HG03095 (cell line): Measurements from ENCODE around the gene GPC1.
"Not testable (repeated sequence)": the region's sequence is repeated elsewhere in the genome, so short reads cannot be mapped to it uniquely, and the experiment has no call there.

ENCODE experiments used
- ATAC-seq: cut with Tn5 transposase; IDR thresholded peaks from one replicate; pipeline ENCODE4 v1.9.1; 2021; ENCODE audit warnings: moderate library complexity; ENCODE audit not compliant: unreplicated experiment

Gene GPC1

GRCh38 chr2:240494194-240494793 lies 58.8 kb downstream of the GPC1 start:
- ATAC-seq: no peak

DNA sequence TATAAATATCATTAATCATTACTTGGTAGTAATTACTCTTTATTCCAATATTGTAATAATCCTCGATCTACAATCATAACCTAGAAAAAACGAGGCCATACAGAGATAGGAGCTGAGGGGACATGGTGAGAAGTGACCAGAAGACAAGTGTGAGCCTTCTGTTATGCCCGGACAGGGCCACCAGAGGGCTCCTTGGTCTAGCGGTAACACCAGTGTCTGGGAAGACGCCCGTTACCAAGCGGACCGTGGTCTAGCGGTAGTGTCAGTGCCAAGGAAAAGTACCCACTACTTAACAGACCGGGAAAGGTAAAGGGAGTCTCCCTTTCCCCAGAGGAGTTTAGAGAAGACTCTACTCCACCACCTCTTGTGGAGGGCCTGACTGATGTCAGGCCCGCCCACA lies 59.5 kb downstream of the GPC1 start:
- ATAC-seq: not testable (repeated sequence)

- not testable (repeated sequence) for ATAC-seq
These were observed 61.6 kb downstream of the GPC1 start for GRCh38 chr2:240497082-240497481.

DNA sequence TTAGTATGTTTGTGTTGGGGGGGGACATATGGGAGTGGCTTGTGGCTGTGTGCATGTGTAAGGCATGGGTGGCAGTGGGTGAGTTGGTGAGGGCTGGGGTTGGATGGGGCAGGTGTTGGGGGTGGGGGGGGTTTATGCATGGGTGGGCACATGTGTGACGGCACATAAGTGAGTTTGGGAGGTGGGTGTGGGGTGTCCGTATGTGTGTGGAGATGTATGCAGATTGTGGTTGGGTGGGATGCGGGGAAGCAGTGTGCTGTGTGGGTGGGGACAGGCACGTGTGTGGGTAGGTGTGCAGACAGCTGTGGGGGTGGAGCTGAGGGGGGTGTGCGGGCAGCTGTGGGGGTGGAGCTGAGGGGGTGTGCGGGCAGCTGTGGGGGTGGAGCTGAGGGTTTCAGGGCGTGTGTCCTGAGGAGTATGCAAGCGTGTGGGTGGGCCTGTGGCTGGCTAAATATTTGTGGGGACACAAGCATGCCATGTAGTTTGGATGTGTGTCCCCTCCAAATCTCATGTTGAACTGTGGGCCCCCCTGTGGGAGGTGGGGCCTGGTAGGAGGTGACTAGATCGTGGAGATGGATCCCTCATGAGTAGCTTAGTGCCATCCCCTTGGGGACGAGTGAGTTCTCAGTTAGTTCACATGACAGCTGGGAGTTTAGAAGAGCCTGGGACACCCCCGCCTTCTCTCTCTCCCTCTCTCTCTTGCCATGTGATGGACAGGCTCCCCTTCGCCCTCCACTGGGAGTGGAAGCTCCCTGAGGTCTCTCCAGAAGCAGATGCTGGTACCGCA lies 62.9 kb downstream of the GPC1 start:
- no peak for ATAC-seq

GRCh38 chr2:240498958-240499260 lies 63.4 kb downstream of the GPC1 start:
- ATAC-seq: no peak

DNA sequence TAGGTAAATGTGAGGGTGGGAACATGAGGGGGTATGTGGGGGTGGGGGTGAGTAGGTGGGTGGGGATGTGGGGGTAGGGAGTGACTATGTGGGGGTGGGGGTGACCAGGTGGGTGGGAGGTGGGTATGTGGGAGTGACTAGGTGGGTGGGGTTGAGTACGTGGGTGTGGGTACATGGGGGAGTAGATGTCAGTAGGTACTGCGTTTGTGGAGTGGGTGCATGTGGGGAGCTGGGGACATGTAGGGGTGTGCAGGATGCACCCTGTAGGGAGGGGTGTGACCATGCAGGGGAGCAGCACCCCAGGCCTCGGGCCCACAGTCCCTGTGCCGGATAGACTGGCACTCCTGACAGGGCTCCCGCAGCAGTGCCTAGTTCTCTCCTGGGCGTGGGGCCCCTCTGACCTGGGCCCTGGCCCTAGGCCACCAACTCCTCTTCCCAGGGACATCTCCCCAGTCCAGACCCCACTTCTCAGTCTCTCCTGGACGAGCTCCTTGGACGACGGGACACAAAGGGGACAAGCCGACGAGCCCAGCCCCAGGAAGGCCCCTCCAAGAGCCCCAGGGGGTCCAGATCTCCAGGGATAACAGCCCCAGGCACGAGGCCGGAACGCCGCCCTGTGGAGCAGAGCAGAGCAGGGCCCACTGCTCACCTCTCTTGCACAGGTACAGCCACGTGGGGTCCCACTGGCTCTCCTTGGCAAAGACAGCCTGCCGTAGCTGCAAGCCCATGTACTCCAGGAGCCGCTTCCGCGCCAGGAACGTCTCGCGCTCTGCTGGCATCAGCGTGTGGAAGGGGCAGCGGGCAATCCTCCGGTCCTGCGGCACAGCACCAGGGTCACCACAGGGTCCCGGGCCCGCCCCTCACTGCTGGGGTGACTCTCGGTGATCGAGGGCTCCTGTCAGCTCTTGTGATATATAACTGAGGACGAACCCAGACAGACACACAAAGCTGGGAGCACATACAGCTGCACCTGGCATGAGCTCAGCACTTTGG lies 64.1 kb downstream of the GPC1 start:
- no peak for ATAC-seq

DNA sequence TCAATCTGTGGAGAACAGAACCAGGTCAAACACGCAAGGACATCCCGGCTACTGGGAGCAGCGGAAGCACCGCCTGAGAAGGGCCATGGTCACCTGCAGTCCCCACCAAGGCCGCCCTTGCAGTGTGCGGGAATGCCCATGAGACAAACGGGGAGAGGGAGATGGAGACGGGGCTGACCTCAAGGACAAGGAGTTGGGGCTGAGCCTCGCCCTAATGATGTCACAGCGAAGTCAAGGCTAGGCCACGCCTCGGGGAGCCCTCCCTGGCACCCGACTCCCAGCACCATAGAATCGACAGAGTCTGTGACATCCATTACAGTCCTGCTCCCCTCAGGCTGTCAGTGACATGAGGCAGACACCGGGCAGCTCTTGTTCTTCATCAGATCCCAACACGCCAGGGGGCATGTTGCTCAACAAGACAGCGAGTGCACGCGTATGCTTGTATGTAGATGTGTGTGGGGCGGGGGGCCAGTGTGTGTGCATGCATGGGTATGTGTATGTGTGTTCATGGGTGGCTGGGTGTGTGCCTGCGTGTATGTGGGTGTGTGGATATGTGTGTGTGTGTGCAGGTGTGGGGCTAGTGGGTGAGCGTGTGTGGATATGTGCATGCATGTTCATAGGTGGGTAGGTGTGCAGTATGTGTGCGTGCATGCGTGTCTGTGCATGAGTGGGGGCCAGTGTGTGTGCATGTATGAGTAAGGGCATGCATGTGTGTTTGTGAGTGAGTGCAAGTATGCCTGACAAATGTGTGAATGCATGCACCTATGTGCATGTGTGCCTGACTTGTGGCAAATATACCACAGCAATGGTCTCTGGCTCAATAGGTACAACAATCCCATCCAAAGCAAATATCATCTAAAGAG lies 65.3 kb downstream of the GPC1 start:
- no peak for ATAC-seq

- no peak for ATAC-seq
These were observed 66.1 kb downstream of the GPC1 start for GRCh38 chr2:240501531-240501991.

DNA sequence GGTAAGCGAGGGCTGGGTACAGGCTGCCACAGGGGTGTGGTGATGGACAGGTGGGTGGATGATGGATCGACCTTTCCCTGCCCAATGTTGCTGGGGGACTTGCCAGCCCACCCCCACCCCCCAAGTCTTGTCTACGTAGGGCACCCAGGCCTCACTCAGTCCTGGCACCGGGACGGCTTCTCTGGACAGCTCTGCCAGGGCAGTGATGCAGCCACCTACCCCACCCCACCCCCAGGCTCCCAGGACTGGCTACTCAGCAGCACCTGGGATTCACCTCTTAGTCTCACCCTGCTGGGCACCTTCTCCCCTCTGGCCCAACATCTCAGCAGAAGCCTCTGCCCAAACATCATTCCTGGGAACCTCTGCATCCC lies 66.6 kb downstream of the GPC1 start:
- no peak for ATAC-seq

DNA sequence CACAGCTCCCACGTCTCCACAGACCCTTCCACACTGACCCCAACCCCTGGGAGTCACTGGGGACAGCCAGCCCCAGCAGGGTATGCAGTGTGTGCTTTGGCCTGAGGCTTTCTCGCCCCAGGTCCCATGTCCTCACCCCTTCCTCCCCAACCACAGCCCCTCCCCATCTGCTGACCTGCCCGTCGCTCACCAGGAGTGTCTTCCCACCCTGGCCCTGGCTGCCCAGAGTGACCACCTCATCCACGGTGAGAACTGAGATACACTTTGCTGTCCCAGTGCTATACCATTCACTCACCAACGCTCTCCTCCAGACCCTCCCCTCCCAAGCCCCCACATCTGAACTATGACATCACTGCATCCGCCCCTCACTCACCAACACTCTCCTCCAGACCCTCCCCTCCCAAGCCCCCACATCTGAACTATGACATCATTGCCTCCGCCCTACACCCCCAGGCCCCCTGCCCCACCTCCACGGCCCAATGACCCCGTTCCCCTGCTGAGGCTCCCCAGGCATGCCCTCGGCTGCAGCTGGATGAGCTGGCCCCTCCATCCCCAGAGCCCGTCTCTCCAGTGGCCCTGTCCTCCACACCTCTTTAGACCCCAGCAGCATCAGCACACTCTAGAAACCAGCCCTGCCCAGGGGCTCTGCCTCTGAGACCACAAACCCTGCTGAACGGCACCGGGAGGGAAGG lies 67.1 kb downstream of the GPC1 start:
- ATAC-seq: no peak

DNA sequence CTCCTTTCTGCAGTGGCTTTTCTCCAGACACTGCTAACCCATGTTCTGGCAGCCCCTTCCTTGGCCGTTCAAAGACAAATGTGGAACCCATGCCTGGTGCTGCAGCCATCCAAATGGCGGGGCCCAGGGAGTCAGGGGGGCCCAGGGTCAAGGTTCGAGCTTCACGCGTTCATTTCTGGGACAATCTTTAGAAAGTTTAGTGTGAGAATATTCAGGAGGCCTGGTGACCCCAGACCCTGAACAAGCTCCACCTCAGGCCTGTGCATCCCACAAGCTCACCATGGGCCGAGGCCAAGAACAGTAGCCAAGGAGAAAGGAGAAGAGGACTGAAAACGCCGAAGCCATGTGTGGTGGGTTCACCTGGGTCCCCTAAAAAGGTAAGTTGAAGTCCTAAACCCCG lies 67.9 kb downstream of the GPC1 start:
- ATAC-seq: no peak

GRCh38 chr2:240503848-240504247 lies 68.4 kb downstream of the GPC1 start:
- no peak for ATAC-seq

DNA sequence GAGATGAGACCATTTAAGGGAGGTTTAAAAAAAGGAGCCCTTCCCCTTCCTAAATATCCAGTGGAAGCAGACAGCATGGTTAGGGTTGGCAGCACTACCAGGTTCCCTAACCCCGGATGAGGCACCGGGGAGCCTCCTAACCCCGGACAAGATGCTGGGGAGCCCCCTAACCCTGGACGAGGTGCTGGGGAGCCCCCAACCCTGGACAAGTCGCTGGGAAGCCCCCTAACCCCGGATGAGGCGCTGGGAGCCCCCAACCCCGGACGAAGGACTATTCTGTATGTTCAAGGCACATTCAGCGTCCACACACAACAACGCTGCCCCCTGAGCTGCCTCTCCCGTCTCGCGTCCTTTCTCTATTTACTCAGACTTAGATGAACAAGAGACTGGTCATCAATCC lies 70.4 kb downstream of the GPC1 start:
- no peak for ATAC-seq

- no peak for ATAC-seq
These were observed 71.1 kb downstream of the GPC1 start for GRCh38 chr2:240506406-240507059.

- no peak for ATAC-seq
These were observed 71.8 kb downstream of the GPC1 start for GRCh38 chr2:240507060-240507777.

- no peak for ATAC-seq
These were observed 72.4 kb downstream of the GPC1 start for GRCh38 chr2:240507778-240508251.

DNA sequence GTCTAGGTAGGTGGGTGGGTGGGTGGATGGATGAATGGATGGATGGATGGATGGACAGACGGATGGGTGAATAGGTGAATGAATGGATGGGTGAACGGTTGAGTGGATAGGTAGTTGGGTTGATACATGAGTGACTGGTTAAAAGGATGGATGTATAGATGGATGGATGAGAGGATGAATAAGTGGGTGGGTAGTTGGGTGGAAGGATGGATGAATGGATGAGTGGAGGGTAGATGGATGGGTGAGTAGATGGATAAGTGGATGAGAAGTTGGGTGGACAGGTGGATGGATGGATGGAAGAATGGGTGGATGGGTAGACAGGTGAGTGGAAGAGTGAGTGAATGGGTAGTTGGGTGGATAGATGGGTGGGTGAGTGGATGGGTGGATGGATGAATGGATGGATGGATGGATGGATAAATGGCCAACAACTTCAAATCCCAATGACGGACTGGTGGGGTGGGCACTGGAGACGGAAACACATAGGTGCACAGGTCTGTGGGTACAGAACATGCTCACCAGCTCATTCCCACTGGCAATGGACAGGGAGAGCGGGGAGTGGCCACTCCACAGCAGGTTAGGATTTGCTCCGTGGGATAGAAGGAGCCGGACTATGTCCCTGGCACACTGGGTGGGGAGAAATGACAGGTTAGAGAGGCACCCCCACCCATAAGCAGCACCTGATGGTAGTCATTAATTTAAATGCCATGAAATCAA lies 73.5 kb downstream of the GPC1 start:
- no peak for ATAC-seq
